Glomerular endothelial cell (primary cell): ENCODE measurements around the gene TTC21A. TPM values are rescaled to one million over a fixed set of nuclear protein-coding genes. Genes with fewer than 3 reads are reported as not detected.

Source experiments
- DNase-seq: peaks from one replicate; pipeline ENCODE4 v3.0.0-alpha.2; 2011; ENCODE audit warnings: low read depth, low spot score; ENCODE audit errors: extremely low read depth
- total RNA-seq: library from RNA; depleted of rRNA; stranded (reverse); fragments of >200 nt; gene quantifications from 2 replicates; pipeline ENCODE4 v1.2.3, GENCODE V29; 2015

Gene TTC21A
- total RNA-seq, 1 donor from 2014 or later = 6.5 TPM

GRCh38 chr3:39113291-39113690 lies 5.8 kb downstream of the TTC21A start:
- DNase-seq = no peak

GRCh38 chr3:39114456-39114855 lies 7.0 kb downstream of the TTC21A start:
- DNase-seq = no peak

DNA sequence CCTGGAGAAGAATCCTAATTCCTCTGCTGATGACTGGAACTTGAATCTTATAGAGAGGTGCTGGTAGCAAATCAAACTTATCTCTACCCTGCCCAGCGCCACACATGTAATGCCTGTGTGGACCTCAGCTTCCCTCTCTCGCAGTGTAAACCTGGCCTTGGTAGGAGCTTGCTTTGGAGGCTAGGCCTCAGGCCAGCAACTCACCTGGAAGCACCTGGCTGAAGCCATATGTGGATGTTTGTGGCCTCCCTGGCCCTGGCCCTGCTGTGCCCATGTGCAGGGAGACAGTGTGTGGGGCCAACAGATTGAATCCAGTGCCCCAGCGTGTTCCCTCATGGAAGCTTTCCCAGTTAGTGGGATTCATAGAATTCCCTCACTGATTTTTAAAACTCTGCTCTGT lies 8.4 kb downstream of the TTC21A start:
- DNase-seq = no peak

GRCh38 chr3:39118079-39118478 lies 10.6 kb downstream of the TTC21A start:
- no peak for DNase-seq

- no peak for DNase-seq
Measured at GRCh38 chr3:39118931-39119660, 11.6 kb downstream of the TTC21A start.

- DNase-seq = no peak
Measured at GRCh38 chr3:39121621-39122020, 14.1 kb downstream of the TTC21A start.

DNA sequence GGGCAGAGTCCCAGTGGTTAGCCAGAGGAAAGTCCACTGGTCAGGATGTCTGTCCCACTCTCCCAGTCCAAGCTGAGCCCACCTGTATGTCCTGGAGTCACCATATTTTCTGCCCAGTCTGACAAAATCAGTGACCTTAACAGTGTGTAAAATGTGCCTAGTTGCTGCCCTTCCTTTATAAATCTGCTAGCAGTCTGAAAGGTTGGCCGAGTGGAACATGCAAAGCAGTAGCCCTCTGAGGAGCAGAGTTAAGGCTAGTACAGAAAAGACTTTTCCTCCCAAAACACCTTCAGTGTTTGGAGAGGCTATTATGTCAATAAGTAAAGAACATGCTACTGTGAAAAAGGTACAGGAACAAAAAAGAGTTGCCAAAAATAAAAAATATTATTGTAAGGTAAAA lies 15.3 kb downstream of the TTC21A start:
- no peak for DNase-seq

GRCh38 chr3:39124876-39125840 lies 17.7 kb downstream of the TTC21A start:
- no peak for DNase-seq

DNA sequence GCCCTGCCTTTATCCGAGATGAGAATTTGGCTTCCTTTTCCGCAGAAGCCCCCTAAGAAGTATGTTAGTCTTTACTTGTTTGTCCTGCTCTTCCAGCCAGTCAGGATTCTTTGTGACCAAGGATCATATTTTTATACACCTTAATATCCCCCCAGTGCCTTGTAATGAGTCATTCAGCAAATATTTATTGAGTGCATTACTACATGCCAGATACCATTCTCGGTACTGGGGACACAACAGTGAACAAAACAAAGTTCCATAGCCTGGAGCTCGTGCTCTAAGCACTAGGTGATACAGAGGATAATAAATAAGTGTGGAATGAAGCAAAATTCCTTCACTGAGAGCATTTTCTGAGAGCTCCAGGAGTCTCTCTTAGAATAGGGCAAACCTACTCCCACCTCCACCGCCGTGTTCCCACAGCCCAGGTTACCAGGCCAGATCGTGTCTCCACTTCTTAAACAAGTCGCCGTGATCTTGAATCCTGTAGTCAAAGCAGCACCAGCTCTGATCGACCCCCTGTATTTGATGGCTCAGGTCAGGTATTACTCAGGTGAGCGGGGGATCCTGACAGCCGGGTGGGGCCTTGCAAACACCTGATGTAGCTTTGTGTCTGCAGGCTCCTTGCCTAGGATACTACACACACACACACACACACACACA lies 18.5 kb downstream of the TTC21A start:
- DNase-seq = no peak

GRCh38 chr3:39126532-39127071 lies 19.1 kb downstream of the TTC21A start:
- DNase-seq = no peak

DNA sequence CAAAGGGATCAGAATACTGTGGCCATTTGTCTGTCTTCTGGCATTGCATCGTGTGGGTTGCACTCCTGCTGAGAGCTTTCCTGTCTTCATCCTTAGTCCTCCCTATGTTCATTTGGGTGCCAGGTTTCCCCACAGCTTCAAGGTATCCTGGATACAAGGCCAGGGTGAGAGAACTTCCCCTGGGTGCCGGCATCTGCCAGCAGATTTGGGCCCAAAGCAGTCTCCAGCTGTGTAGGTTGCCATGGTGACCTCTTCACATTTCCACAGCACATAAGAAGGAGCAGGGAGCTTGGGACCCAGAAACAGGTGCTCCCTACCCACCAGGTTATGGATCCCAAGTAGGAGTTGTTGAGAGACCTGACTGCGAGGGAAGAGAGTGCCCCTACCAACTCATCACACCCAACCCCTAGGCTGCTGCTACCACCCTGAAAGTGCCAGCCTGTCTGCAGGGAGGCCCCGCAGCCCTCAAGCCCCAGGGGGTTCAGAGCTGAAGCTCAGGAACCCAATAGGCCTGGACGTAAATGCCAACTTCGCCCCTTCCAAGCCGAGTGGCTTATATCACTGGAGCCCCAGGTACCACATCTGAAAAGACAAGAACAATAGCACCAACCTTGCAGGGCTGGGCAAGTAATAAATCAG lies 19.9 kb downstream of the TTC21A start:
- DNase-seq = no peak

GRCh38 chr3:39127908-39128304 lies 20.4 kb downstream of the TTC21A start:
- DNase-seq = no peak

GRCh38 chr3:39128951-39129350 lies 21.5 kb downstream of the TTC21A start:
- no peak for DNase-seq

GRCh38 chr3:39130026-39130425 lies 22.5 kb downstream of the TTC21A start:
- no peak for DNase-seq

GRCh38 chr3:39130693-39131265 lies 23.3 kb downstream of the TTC21A start:
- no peak for DNase-seq

- DNase-seq = no peak
Measured at GRCh38 chr3:39132096-39133092, 24.9 kb downstream of the TTC21A start.

GRCh38 chr3:39133093-39133490 lies 25.6 kb downstream of the TTC21A start:
- DNase-seq = no peak

DNA sequence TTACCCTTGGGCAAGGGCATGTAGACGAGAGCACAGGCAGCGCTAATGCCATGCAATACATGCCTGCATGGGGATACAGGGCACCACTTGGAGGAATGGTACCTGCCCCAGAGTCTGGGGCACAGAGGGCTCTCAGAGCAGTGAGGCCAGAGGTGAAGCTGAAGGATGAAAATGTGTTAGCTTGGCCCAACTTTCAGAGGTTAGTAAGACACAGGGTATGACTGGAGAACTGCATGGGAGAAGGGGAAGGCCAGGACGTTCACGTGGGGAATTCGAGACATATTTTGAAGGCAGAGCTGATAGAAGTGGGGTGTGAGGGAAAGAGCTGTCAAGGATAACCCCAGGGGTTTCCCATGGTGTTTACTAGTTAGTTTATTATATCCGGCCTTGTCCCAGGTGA lies 26.3 kb downstream of the TTC21A start:
- DNase-seq = no peak

DNA sequence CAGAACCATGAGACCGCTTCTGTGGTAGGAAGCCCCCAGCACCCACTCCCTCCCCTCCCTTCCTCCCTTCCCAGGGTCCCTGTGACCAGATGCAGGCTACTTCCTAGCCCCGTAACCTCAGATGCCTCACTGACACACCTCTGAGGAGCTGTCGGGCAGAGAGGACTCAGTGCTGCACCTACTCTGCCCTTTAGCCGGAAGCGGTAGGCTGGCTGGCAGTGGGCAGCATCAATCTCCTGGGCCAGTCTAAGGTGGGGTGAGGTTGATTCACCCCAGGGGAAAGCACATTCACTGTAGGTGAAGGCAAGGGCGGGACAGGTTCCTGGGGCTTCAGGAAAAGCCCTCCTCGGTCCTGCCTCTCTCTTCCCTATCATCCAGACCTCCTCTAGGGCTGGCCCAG lies 26.8 kb downstream of the TTC21A start:
- no peak for DNase-seq
